Urinary bladder (tissue), 4 donors: ENCODE data around the gene PRAME. TPM values are rescaled to one million over a fixed set of nuclear protein-coding genes. Genes with fewer than 3 reads are reported as not detected.
"Not testable (repeated sequence)": the region's sequence is repeated elsewhere in the genome, so short reads cannot be mapped to it uniquely, and the experiment has no call there.

Experiments used
- DNase-seq: peaks from one replicate; pipeline ENCODE4 v3.0.0-alpha.2; 2015; ENCODE audit errors: extremely low spot score
- H3K27ac ChIP-seq: one replicate; pipeline ENCODE4 v1.5.1; 2013; ENCODE audit warnings: low read depth, mild to moderate bottlenecking, moderate library complexity
- H3K36me3 ChIP-seq: one replicate; pipeline ENCODE4 v1.6.1; 2013; ENCODE audit warnings: mild to moderate bottlenecking, moderate library complexity; ENCODE audit not compliant: insufficient read depth
- H3K4me1 ChIP-seq: one replicate; pipeline ENCODE4 v1.6.1; 2013; ENCODE audit warnings: mild to moderate bottlenecking, moderate library complexity; ENCODE audit not compliant: insufficient read depth
- H3K4me3 ChIP-seq: one replicate; pipeline ENCODE4 v1.5.1; 2013; ENCODE audit warnings: low read depth, low read length
- WGBS: extraction: QIAGEN DNeasy Blood & Tissue Kit; methylation state at CpG from one replicate; pipeline ENCODE4 v1.1.7; 2013; 5-methylcytosine and 5-hydroxymethylcytosine counted together
- polyA plus RNA-seq: library from polyadenylated mRNA; stranded (reverse); fragments of 200-250 nt; gene quantifications from one replicate; pipeline ENCODE4 v1.2.3, GENCODE V29; 2013
- total RNA-seq: library from RNA; depleted of rRNA; stranded (reverse); fragments of >200 nt; gene quantifications from one replicate; pipeline ENCODE4 v1.2.3, GENCODE V29; 2014
- donor health status: healthy with polysubstance abuse.
- donor health status: healthy.

The PRAME gene
- total and polyA plus RNA-seq, 2 donors: not detected

DNA sequence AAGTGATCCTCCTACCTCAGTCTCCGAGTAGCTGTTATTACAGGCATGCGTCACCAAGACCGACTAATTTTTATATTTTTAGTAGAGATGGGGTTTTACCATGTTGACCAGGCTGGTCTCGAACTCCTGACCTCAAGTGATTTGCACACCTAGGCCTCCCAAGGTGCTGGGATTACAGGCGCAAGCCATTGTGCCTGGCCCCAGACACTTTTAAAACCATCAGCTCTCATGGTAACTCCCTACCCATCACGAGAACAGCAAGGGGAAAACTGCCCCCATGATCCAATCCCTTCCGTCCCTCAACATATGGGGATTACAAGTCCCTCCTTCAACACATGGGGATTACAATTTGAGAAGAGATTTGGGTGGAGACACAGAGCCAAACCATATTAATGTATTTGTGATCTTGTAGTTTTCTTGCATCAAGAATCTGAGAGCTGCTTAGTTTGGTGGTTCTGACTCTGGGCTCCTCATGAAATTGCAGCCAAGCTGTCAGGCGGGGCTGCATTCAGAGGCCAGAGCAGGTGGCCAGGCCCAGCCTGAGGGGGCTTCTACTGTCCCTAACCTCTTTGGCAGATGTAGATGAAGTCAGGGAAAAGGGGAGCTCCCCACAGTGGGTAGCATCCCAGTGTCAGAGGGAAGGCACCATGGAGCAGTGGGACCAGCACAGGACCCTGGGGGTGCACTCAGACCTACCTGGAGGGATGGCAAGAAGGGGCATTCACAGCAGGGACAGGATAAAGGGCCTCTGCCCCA is 31.2 kb upstream of the PRAME start:
- 88% methylated on average over 8 of the region's 8 CpGs for WGBS
- H3K4me1 ChIP-seq: no peaks in the 10 kb centered on the region
- H3K36me3 ChIP-seq: no peaks in the 10 kb centered on the region
- no peak for DNase-seq
- no peak overlapping the region for H3K27ac ChIP-seq
- H3K4me3 ChIP-seq: no peak overlapping the region

DNA sequence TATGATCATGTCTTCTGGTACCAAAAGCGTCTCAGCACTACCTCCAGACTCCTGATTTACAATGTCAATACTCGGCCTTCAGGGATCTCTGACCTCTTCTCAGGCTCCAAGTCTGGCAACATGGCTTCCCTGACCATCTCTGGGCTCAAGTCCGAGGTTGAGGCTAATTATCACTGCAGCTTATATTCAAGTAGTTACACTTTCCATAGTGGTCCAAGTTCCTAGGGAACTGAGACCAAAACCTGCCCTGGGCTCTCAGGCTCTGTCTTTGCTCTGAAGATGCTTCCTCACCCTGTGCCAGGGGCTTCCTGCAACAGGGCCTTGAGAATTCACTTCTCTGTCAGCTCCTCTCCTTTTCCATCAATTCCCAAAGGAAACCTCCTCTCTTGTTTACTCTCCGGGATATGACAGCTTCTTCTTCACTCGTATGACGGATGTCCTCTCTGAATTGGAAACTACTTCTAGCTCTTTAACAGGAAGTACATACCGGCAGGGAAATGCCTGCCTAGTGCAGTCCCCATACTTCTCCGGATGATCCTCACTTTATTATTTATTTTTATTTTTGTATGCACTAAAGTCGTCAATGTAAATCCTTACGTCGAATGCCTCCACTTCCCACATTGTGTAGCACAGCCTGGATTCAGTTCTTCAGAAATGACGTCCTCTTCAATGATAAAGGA is 29.6 kb upstream of the PRAME start:
- 72% methylated on average over 12 of the region's 12 CpGs for WGBS
- DNase-seq: no peak
- Histone ChIP-seq H3K27ac (no peak overlapping the region), H3K36me3 (no peaks in the 10 kb centered on the region), H3K4me1 (no peaks in the 10 kb centered on the region), H3K4me3 (no peak overlapping the region)

- Histone ChIP-seq H3K4me1 (no peaks in the 10 kb centered on the region), H3K36me3 (no peaks in the 10 kb centered on the region), H3K4me3 (no peak overlapping the region), H3K27ac (no peak overlapping the region)
- WGBS: 77% methylated on average over 3 of the region's 3 CpGs
- no peak for DNase-seq
Observed at GRCh38 chr22:22587577-22588188, 28.6 kb upstream of the PRAME start.

- Histone ChIP-seq H3K4me1 (no peaks in the 10 kb centered on the region), H3K27ac (no peak overlapping the region), H3K4me3 (no peak overlapping the region), H3K36me3 (no peaks in the 10 kb centered on the region)
- no peak for DNase-seq
- WGBS: 58% methylated on average over 3 of the region's 3 CpGs
Observed at GRCh38 chr22:22584722-22585121, 25.7 kb upstream of the PRAME start.

DNA sequence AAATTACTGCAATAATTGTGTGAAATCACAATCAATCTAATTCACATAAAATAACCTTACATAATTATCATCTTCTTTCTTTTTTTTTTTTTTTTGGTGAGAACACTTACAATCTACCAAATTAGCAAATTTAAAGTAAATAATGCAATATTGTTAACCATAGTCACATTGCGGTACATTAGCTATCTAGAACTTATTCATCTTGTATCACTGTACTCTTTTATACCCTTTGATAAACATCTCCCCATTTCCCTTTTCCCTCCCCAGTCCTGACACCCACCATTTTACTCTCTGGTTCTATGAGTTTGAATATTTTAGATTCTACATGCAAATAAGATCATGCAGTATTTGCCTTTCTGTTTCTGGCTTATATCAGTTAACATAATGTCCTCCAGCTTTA is 24.0 kb upstream of the PRAME start:
- DNase-seq: no peak
- H3K36me3 ChIP-seq: no peaks in the 10 kb centered on the region
- H3K4me3 ChIP-seq: no peak overlapping the region
- WGBS: 91% methylated on average over 1 of the region's 1 CpG
- no peaks in the 10 kb centered on the region for H3K4me1 ChIP-seq
- no peak overlapping the region for H3K27ac ChIP-seq

- WGBS: 83% methylated on average over 13 of the region's 13 CpGs
- DNase-seq: not testable (repeated sequence)
Observed at GRCh38 chr22:22581524-22581923, 22.5 kb upstream of the PRAME start.

GRCh38 chr22:22579869-22580604 is 21.0 kb upstream of the PRAME start:
- H3K4me3 ChIP-seq: no peak overlapping the region
- WGBS: 91% methylated on average over 7 of the region's 7 CpGs
- H3K27ac ChIP-seq: no peak overlapping the region
- DNase-seq: no peak
- H3K4me1 ChIP-seq: no peaks in the 10 kb centered on the region
- no peaks in the 10 kb centered on the region for H3K36me3 ChIP-seq

More at GRCh38 chr22:22581524-22581923, 22.5 kb upstream of the PRAME start:
- not testable (repeated sequence) for H3K4me1 ChIP-seq, H3K4me3 ChIP-seq, H3K36me3 ChIP-seq, H3K27ac ChIP-seq

DNA sequence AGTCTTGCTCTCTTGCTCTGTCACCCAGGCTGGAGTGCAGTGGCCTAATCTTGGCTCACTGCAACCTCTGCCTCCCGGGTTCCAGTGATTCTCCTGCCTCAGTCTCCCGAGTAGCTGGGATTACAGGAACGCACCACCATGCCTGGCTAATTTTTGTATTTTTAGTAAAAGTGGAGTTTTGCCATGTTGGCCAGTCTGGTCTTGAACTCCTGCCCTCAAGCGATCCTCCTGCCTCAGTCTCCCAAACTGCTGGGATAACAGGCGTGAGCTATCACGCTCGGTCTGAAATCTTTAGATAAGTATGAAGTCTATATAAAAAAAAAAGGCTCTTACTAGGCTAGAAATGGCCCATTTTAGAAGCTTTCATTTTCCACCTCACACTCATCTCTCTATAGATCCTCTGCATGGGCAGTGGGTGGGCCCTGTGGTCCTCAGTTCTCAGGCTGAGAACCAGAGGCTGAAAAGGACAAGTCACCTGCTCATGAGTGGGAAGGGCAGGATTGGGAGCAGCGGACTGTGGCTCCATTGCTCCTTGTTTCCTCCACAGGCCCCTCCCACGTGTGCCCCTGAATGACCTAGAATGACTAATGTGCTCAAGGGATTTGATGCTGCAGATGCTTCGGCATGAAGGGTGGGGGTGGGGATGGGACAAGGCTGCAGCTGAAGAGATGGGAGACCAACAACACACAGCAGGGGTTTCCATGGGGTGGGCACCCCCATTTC is 19.8 kb upstream of the PRAME start:
- H3K36me3 ChIP-seq: no peaks in the 10 kb centered on the region
- WGBS: 77% methylated on average over 10 of the region's 10 CpGs
- no peaks in the 10 kb centered on the region for H3K4me1 ChIP-seq
- H3K4me3 ChIP-seq: no peak overlapping the region
- no peak for DNase-seq
- H3K27ac ChIP-seq: no peak overlapping the region

GRCh38 chr22:22576989-22577427 is 17.9 kb upstream of the PRAME start:
- WGBS: 73% methylated on average over 5 of the region's 5 CpGs
- no peaks in the 10 kb centered on the region for H3K36me3 ChIP-seq
- no peak overlapping the region for H3K4me3 ChIP-seq
- H3K4me1 ChIP-seq: no peaks in the 10 kb centered on the region
- H3K27ac ChIP-seq: no peak overlapping the region
- no peak for DNase-seq

DNA sequence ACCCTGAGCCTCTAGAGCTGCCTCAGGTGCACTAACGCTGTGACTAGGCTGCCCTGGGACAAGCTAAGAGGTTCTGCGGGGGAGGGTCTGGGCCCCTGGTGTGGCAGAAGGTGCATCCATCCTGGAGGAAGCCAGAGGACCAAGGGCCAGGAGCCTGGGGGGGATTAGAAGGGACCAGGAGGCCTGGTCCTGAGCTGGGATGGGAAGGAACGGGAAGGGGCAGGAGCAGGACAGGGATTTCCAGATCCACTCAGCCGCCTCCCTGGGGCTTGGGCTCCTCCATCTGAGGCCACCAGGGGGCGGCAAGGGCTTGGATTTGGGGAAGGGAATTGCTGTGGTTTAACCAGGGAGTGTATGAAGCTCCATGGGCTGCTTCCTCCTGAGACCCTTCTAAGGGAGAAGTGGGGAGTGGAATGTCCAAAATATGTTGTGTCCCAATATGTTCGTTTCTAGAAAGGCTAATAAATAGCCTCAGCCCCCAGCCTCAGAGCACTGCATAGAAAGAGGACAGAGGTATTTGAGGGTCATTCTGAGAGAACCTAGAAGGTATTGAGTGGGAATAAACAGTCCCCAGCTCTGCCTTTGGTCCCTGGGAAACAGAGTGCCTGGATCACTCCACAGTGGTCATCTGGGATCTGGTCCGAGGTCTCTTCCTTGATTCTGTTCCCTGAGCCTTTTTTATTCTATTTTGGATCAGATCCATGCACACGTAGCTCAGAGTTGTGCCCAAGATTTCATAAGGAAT is 17.4 kb upstream of the PRAME start:
- WGBS: 28% methylated on average over 8 of the region's 8 CpGs
- H3K4me3 ChIP-seq: no peak overlapping the region
- no peaks in the 10 kb centered on the region for H3K4me1 ChIP-seq
- H3K27ac ChIP-seq: no peak overlapping the region
- H3K36me3 ChIP-seq: no peaks in the 10 kb centered on the region
- no peak for DNase-seq

GRCh38 chr22:22574361-22574760 is 15.3 kb upstream of the PRAME start:
- DNase-seq: no peak
- Histone ChIP-seq H3K4me3 (no peak overlapping the region), H3K27ac (no peak overlapping the region), H3K4me1 (no peaks in the 10 kb centered on the region), H3K36me3 (no peaks in the 10 kb centered on the region)

DNA sequence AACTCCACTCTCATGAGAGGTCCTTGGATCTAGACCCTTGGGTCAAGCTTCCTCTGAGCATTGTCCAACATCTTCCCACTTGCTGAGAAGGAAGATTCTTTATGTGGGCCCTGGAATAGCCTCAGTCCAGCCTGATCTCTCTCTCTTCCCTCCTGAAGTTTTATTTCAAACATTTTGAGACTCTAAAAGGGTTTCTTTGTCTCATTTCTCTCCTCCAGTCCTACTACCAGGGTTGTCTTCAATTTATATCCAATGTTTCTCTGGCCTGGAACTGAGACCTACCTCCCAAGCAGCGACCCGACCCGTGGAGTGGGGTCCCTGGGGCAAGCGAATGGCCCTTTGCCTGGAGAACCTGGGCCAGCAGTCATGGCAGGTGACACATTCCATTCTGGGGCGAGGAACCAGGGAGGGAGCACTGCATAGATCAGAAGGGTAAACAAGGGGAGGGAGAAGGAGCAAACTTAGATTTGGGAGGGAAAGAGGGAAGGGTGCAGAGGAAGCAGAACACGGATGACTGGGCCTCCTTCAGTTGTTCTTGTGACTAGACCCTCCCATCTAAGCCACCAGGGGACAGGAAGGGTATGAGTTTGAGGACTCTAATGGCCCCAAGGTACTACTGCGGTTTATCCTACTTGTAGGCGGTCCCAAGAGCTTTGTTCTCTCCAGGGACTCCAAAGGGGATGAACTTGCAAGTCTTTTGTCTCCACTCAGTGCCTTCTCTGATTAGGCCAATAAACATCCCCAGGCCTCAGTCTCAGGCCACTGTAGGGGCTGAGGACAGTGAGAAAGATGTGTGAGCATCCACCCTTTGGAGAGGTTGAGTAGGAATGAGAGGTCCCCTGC is 14.2 kb upstream of the PRAME start:
- Histone ChIP-seq H3K27ac (no peak overlapping the region), H3K4me3 (no peak overlapping the region), H3K36me3 (no peaks in the 10 kb centered on the region), H3K4me1 (no peaks in the 10 kb centered on the region)
- WGBS: 62% methylated on average over 8 of the region's 8 CpGs
- no peak for DNase-seq
